IMR-90 (cell line): ENCODE results near the gene CRYBA2. TPM values are rescaled to one million over a fixed set of nuclear protein-coding genes. Genes with fewer than 3 reads are reported as not detected.

ENCODE experiments used
- ATAC-seq: fragments of 200-7000 bp; cut with Tn5 transposase; 2 replicates; pipeline ENCODE4 v1.9.1; 2020; ENCODE audit warnings: low read depth, mild to moderate bottlenecking, moderate library complexity
- BruUV-seq: library from RNA; stranded (reverse); fragments of 400-500 nt; replicated peaks from 2 replicates; lab custom pipeline; 2021; lab: Mats Ljungman, UMichigan
- CTCF ChIA-PET: fragments of 300-600 bp; formaldehyde crosslinking; extraction: SDS; loops from one replicate; lab custom pipeline; 2021; ENCODE audit warnings: antibody characterized with exemption; lab: Yijun Ruan, JAX
- POLR2A ChIA-PET: fragments of 300-600 bp; sonication (Branson Sonifier 250); formaldehyde crosslinking; loops from one replicate; lab custom pipeline; 2022; ENCODE audit warnings: antibody characterized with exemption; ENCODE audit not compliant: unreplicated experiment; lab: Charles Lee
- DNase-seq: peaks from one replicate; pipeline ENCODE4 v3.0.0; 2013
- H2AFZ ChIP-seq: replicated peaks from 2 replicates; pipeline ENCODE3; 2013; ENCODE audit warnings: low read length, mild to moderate bottlenecking; ENCODE audit not compliant: poor library complexity
- H2AK5ac ChIP-seq: 2 replicates; pipeline ENCODE4 v1.6.1; 2013; ENCODE audit warnings: low read depth, low read length, inconsistent platforms
- H2AK9ac ChIP-seq: replicated peaks from 2 replicates; pipeline ENCODE3; 2013; ENCODE audit warnings: mild to moderate bottlenecking, low read depth, low read length, moderate library complexity; ENCODE audit not compliant: poor library complexity
- H2BK120ac ChIP-seq: 2 replicates; pipeline ENCODE4 v1.6.1; 2013; ENCODE audit warnings: low read depth, low read length, inconsistent platforms
- H2BK15ac ChIP-seq: 3 replicates; pipeline ENCODE4 v1.6.1; 2013; ENCODE audit warnings: low read depth, low read length, inconsistent platforms
- H2BK20ac ChIP-seq: 2 replicates; pipeline ENCODE4 v1.6.1; 2013; ENCODE audit warnings: low read depth, mild to moderate bottlenecking, inconsistent platforms, low read length, moderate library complexity
- H2BK5ac ChIP-seq: 2 replicates; pipeline ENCODE4 v1.6.1; 2013; ENCODE audit warnings: mild to moderate bottlenecking, low read depth, low read length, inconsistent platforms; ENCODE audit not compliant: poor library complexity, severe bottlenecking
- H3K14ac ChIP-seq: replicated peaks from 2 replicates; pipeline ENCODE4 v1.6.1; 2013; ENCODE audit warnings: low read depth, low read length, inconsistent platforms
- H3K18ac ChIP-seq: 2 replicates; pipeline ENCODE4 v1.6.1; 2013; ENCODE audit warnings: low read depth, low read length, control low read depth
- H3K23ac ChIP-seq: 2 replicates; pipeline ENCODE4 v1.6.1; 2013; ENCODE audit warnings: low read depth, low read length, inconsistent platforms
- H3K27ac ChIP-seq: 2 replicates; pipeline ENCODE4 v1.5.1; 2013; ENCODE audit warnings: mild to moderate bottlenecking, control low read depth, low read length; ENCODE audit not compliant: insufficient read depth
- H3K27me3 ChIP-seq: 2 replicates; pipeline ENCODE4 v1.6.1; 2013; ENCODE audit warnings: low read length; ENCODE audit not compliant: control insufficient read depth, insufficient read depth
- H3K36me3 ChIP-seq: 2 replicates; pipeline ENCODE4 v1.6.1; 2013; ENCODE audit warnings: low read length, mixed read lengths; ENCODE audit not compliant: control insufficient read depth, insufficient read depth
- H3K4ac ChIP-seq: 2 replicates; pipeline ENCODE4 v1.6.1; 2013; ENCODE audit warnings: low read depth, low read length, inconsistent platforms
- H3K4me1 ChIP-seq: 2 replicates; pipeline ENCODE4 v1.6.1; 2013; ENCODE audit warnings: low read length, mixed read lengths; ENCODE audit not compliant: control insufficient read depth, insufficient read depth
- H3K4me2 ChIP-seq: 2 replicates; pipeline ENCODE4 v1.6.1; 2013; ENCODE audit warnings: low read depth, mild to moderate bottlenecking, control low read depth, low read length, moderate library complexity
- H3K4me3 ChIP-seq: 2 replicates; pipeline ENCODE4 v1.5.1; 2013; ENCODE audit warnings: low read depth, mild to moderate bottlenecking, control low read depth, low read length, moderate library complexity; ENCODE audit not compliant: insufficient read depth
- H3K56ac ChIP-seq: 2 replicates; pipeline ENCODE4 v1.6.1; 2013; ENCODE audit warnings: low read length, inconsistent platforms; ENCODE audit not compliant: insufficient read depth; ENCODE audit errors: extremely low read depth
- H3K79me1 ChIP-seq, 2 experiments: 2 replicates each; pipeline ENCODE4 v1.6.1; 2013; ENCODE audit warnings: low read length in 2 of 2, inconsistent platforms in 1 of 2, low read depth in 1 of 2
- H3K9ac ChIP-seq: 2 replicates; pipeline ENCODE4 v1.6.1; 2013; ENCODE audit warnings: low read depth, low read length, control low read depth
- H3K9me1 ChIP-seq: 2 replicates; pipeline ENCODE4 v1.6.1; 2013; ENCODE audit warnings: low read length, inconsistent platforms; ENCODE audit not compliant: insufficient read depth
- H3K9me3 ChIP-seq: 2 replicates; pipeline ENCODE4 v1.6.1; 2013; ENCODE audit warnings: low read length; ENCODE audit not compliant: control insufficient read depth, insufficient read depth
- H4K20me1 ChIP-seq: 2 replicates; pipeline ENCODE4 v1.6.1; 2013; ENCODE audit warnings: low read length, inconsistent platforms; ENCODE audit not compliant: insufficient read depth
- H4K5ac ChIP-seq: 2 replicates; pipeline ENCODE4 v1.6.1; 2013; ENCODE audit warnings: mild to moderate bottlenecking, low read depth, low read length, control low read depth
- H4K8ac ChIP-seq, 2 experiments: 2 replicates each; pipeline ENCODE4 v1.6.1; 2013; ENCODE audit warnings: low read depth in 2 of 2, low read length in 2 of 2, control low read depth in 1 of 2, inconsistent platforms in 1 of 2
- H4K91ac ChIP-seq: 2 replicates; pipeline ENCODE4 v1.6.1; 2013; ENCODE audit warnings: low read depth, low read length, inconsistent platforms; ENCODE audit not compliant: insufficient read depth
- BHLHE40 ChIP-seq: fragments of 150-350 bp; IDR thresholded peaks from 2 replicates; pipeline ENCODE4 v1.6.1; 2016; ENCODE audit warnings: mild to moderate bottlenecking, low read depth, low read length
- CEBPB ChIP-seq: IDR thresholded peaks from 2 replicates; pipeline ENCODE4 v1.6.1; 2012; ENCODE audit warnings: low read depth, low read length, improper control_type of control experiment
- CHD1 ChIP-seq: IDR thresholded peaks from 2 replicates; pipeline ENCODE4 v1.6.1; 2012; ENCODE audit warnings: low read depth, low read length, improper control_type of control experiment
- FOS ChIP-seq: fragments of 150-350 bp; IDR thresholded peaks from 2 replicates; pipeline ENCODE4 v1.6.1; 2016; ENCODE audit warnings: low read depth, low read length
- MAFK ChIP-seq: IDR thresholded peaks from 2 replicates; pipeline ENCODE4 v1.6.1; 2012; ENCODE audit warnings: low read depth, low read length, improper control_type of control experiment
- MAZ ChIP-seq: IDR thresholded peaks from 2 replicates; pipeline ENCODE4 v1.6.1; 2012; ENCODE audit warnings: low read depth, mild to moderate bottlenecking, low read length, improper control_type of control experiment, moderate library complexity, borderline replicate concordance
- MXI1 ChIP-seq: IDR thresholded peaks from 2 replicates; pipeline ENCODE4 v1.6.1; 2012; ENCODE audit warnings: low read depth, mild to moderate bottlenecking, low read length, moderate library complexity, borderline replicate concordance
- NFE2L2 ChIP-seq: fragments of 150-350 bp; IDR thresholded peaks from 2 replicates; pipeline ENCODE4 v1.6.1; 2016; ENCODE audit warnings: low read depth, mild to moderate bottlenecking, low read length
- POLR2A ChIP-seq: IDR thresholded peaks from 2 replicates; pipeline ENCODE4 v1.6.1; 2012; ENCODE audit warnings: mild to moderate bottlenecking, low read depth, low read length
- RAD21 ChIP-seq: IDR thresholded peaks from 2 replicates; pipeline ENCODE4 v1.6.1; 2012; ENCODE audit warnings: low read length, improper control_type of control experiment
- RCOR1 ChIP-seq: IDR thresholded peaks from 2 replicates; pipeline ENCODE4 v1.6.1; 2012; ENCODE audit warnings: mild to moderate bottlenecking, low read length, improper control_type of control experiment; ENCODE audit not compliant: insufficient replicate concordance
- RFX5 ChIP-seq: IDR thresholded peaks from 2 replicates; pipeline ENCODE4 v1.8.0; 2012; ENCODE audit warnings: low read depth, mild to moderate bottlenecking, low read length, moderate library complexity
- SMC3 ChIP-seq: fragments of 150-350 bp; IDR thresholded peaks from 2 replicates; pipeline ENCODE4 v1.6.1; 2016; ENCODE audit warnings: low read depth, mild to moderate bottlenecking, antibody characterized with exemption, low read length, moderate library complexity
- WGBS, 2 experiments: methylation state at CpG; one replicate each; pipeline versions ENCODE4 v1.1.5 to v1.1.7; 2013; ENCODE audit warnings: missing lambda C conversion rate in 2 of 2; ENCODE audit not compliant: insufficient read length in 1 of 2; ENCODE audit errors: extremely low coverage in 2 of 2; 5-methylcytosine and 5-hydroxymethylcytosine counted together
- dilution Hi-C: fragments of 300-500 bp; cut with HindIII; formaldehyde crosslinking; loops from one replicate; pipeline ENCODE4 v1.14.3; 2018; ENCODE audit warnings: low sequenced_read_pairs; ENCODE audit not compliant: unreplicated experiment
- in situ Hi-C: fragments of 300-500 bp; cut with MboI; formaldehyde crosslinking; loops from 3 replicates; pipeline ENCODE4 v1.14.3; 2019; ENCODE audit warnings: low sequenced_read_pairs, inconsistent platforms, mixed read lengths
- intact Hi-C: fragments of 100-400 bp; cut with micrococcal nuclease; formaldehyde crosslinking; loops from 2 replicates; pipeline ENCODE4 v1.10.0; 2022
- polyA plus RNA-seq, 3 experiments: library from polyadenylated mRNA; depleted of rRNA; stranded (reverse); fragments of >200 nt; gene quantifications; 2 replicates each; pipeline ENCODE4 v1.2.3, GENCODE V29; 2012; ENCODE audit warnings: low replicate concordance in 1 of 3
- total RNA-seq: library from RNA; depleted of rRNA; stranded (reverse); fragments of >200 nt; gene quantifications from 2 replicates; pipeline ENCODE4 v1.2.3, GENCODE V29; 2012
- TF ChIP-seq, protein P1 (sequence below): fragments of 150-350 bp; IDR thresholded peaks from 2 replicates; pipeline ENCODE4 v1.6.1; 2017; ENCODE audit warnings: mild to moderate bottlenecking, antibody characterized with exemption, low read length, low read depth
- TF ChIP-seq, protein P2 (sequence below): fragments of 150-350 bp; IDR thresholded peaks from 2 replicates; pipeline ENCODE4 v1.6.1; 2016; ENCODE audit warnings: low read depth, mild to moderate bottlenecking, low read length, moderate library complexity, borderline replicate concordance

CRYBA2 gene
- total and polyA plus RNA-seq, 2 of the 4 experiments (the other 2 are of a cell fraction): not detected

DNA sequence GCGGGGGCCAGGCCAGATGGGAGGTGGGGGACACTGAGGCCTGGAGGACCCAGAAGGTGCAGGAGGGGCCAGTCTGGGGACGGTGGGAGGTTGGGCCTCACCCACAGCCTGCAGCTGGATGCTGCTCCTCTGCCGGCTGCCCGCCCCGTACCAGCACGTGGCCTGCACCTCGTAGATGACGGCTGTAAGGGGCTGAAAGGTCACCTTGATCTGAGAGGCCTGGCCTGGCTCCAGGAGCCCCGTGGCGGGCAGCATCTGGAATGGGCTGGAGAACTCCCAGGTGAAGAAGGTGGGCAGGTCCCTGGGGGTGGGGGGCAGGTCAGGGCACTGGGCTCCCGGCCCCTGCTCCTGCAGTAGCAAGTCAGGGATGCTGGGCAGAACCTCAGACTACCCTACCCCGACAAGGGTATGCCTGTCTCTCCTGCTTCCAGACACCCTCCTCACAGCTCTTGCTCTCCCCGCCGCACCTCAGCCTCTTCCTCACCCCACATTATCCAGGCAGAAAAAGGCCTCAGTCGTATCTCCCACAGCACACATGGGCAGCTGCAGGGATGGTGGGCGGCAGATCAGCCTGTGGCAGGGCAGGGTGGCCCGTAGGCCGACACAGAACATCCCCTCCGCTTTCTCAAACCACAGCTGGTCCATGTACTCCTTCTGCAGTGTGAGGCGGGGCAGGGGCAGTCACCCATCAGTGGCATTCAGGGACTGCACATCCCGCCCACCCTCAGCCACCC, 38.0 kb upstream of the CRYBA2 start:
- POLR2A ChIA-PET: no interaction called here
- ATAC-seq (no peak), DNase-seq (no peak)
- Histone ChIP-seq H2AK5ac (no peak overlapping the region), H3K4me3 (no peak overlapping the region), H3K14ac (no peak overlapping the region), H4K5ac (no peak overlapping the region), H3K36me3 (no peaks in the 10 kb centered on the region), H2BK15ac (no peak overlapping the region), H4K20me1 (0 out of 2 replicates have a peak, but pooled peaks cover 8% of the 10 kb centered on the region), H3K4ac (no peak overlapping the region), H3K27me3 (peaks cover 44% of the 10 kb centered on the region), H2BK120ac (no peak overlapping the region), H3K27ac (no peak overlapping the region), H3K23ac (no peak overlapping the region), H3K18ac (no peak overlapping the region), H2BK20ac (no peak overlapping the region), H3K4me2 (no peak overlapping the region), H3K79me1 (no peaks in the 10 kb centered on the region), H2AFZ (no peak overlapping the region), H3K9me1 (no peaks in the 10 kb centered on the region), H4K8ac (no peak overlapping the region), H2BK5ac (no peak overlapping the region), H4K91ac (no peak overlapping the region), H3K4me1 (no peaks in the 10 kb centered on the region), H3K56ac (no peak overlapping the region), H3K9me3 (no peaks in the 10 kb centered on the region), H3K9ac (no peak overlapping the region), H2AK9ac (no peak overlapping the region)
- 62% methylated on average over 12 of the region's 21 CpGs; no CpG with 5 or more reads in 1 of the 2 experiments for WGBS, 2 experiments
- CTCF ChIA-PET: interaction anchor here (1.6 kb wide), 1 partner anchor 119 kb away, joined by 9 read pairs; no protein-coding TSS in a partner anchor
- TF ChIP-seq POLR2A (no peak), SMC3 (no peak), CEBPB (no peak), MXI1 (no peak), MAZ (no peak), MAFK (no peak), BHLHE40 (no peak), CHD1 (no peak), RAD21 (no peak), RCOR1 (no peak), RFX5 (no peak), NFE2L2 (no peak), FOS (no peak)
- TF ChIP-seq, protein P1, sequence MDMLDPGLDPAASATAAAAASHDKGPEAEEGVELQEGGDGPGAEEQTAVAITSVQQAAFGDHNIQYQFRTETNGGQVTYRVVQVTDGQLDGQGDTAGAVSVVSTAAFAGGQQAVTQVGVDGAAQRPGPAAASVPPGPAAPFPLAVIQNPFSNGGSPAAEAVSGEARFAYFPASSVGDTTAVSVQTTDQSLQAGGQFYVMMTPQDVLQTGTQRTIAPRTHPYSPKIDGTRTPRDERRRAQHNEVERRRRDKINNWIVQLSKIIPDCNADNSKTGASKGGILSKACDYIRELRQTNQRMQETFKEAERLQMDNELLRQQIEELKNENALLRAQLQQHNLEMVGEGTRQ: no peak
- TF ChIP-seq, protein P2, sequence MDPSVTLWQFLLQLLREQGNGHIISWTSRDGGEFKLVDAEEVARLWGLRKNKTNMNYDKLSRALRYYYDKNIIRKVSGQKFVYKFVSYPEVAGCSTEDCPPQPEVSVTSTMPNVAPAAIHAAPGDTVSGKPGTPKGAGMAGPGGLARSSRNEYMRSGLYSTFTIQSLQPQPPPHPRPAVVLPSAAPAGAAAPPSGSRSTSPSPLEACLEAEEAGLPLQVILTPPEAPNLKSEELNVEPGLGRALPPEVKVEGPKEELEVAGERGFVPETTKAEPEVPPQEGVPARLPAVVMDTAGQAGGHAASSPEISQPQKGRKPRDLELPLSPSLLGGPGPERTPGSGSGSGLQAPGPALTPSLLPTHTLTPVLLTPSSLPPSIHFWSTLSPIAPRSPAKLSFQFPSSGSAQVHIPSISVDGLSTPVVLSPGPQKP: no peak
- intact Hi-C loops: no loop called here
- in situ Hi-C loops: no loop called here
- dilution Hi-C loops: no loop called here
- no TSS peak for BruUV-seq
